ENCODE measurements around the gene MTCH1. TPM values are rescaled to one million over a fixed set of nuclear protein-coding genes. Genes with fewer than 3 reads are reported as not detected.

The MTCH1 gene
- total RNA-seq, 2 experiments from 2014 or later = 231 to 239 TPM

- no peak for TF ChIP-seq CTCF (IDR thresholded peaks at IDR 0.05)
- peaks cover 32% of the 10 kb centered on the region for H3K4me1 Mint-ChIP-seq (ENCODE audit: low read depth)
- peaks cover 61% of the 10 kb centered on the region for H3K36me3 Mint-ChIP-seq (ENCODE audit: low read depth)
- no peak for ATAC-seq (ENCODE audit: poor library complexity)
- ChIA-PET CTCF (no interaction called here), POLR2A (interaction anchor here (1.4 to 1.7 kb wide), 2 partner anchors 11 to 33 kb away, joined by 3 to 5 read pairs; no protein-coding TSS in a partner anchor)
- H3K27ac Mint-ChIP-seq = peak overlapping the region; percentile 85
- Histone ChIP-seq H3K4me3 (ENCODE audit: low read length) (no peak overlapping the region), H3K9me3 (ENCODE audit: control insufficient read depth in 1 of 2, insufficient read depth in 1 of 2, low read length in 2 of 2) (no peaks in the 10 kb centered on the region), H3K4me1 (ENCODE audit: insufficient read depth, low read length) (peaks cover 53% of the 10 kb centered on the region), H3K27me3 (ENCODE audit: control insufficient read depth in 1 of 2, insufficient read depth in 2 of 2, low read length in 2 of 2) (no peaks in the 10 kb centered on the region), H3K27ac (ENCODE audit: low read depth in 1 of 2, low read length in 2 of 2) (no peak overlapping the region), H3K36me3 (ENCODE audit: insufficient read depth, low read length) (peaks cover 57% of the 10 kb centered on the region)
- no peaks in the 10 kb centered on the region for H3K27me3 Mint-ChIP-seq
- intact Hi-C loops (cut with DNase I, micrococcal nuclease) = no loop called here
- no peak for DNase-seq
- H3K4me3 Mint-ChIP-seq = peak overlapping the region; percentile 31
- no peaks in the 10 kb centered on the region for H3K9me3 Mint-ChIP-seq
Measured at GRCh38 chr6:36980129-36980528, 5.9 kb downstream of the MTCH1 start.

DNA sequence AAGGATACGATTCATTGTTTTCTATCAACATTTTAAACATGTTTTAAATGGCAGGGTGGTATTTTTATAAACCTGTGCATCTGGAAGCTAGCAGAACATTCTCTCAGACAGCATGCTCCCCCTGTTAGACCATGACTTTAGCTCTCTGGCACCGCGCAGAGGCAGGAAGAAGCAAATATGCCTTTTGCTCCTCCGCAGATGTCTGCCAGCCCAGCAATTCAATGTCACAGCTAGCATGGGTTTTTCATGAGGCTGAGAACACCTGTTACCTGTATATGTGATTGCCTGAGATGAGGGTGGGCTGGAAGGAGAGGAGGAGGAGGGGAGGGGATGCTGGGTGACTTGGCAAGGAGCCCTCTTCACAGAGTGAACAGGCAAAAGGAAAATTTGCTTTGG lies 6.7 kb downstream of the MTCH1 start:
- peaks cover 32% of the 10 kb centered on the region for H3K4me1 Mint-ChIP-seq (ENCODE audit: low read depth)
- ATAC-seq (ENCODE audit: poor library complexity) (peak; percentile 90), DNase-seq (peak in 10 of 14 experiments; percentile 19 to 68 (median 42))
- peak overlapping the region; percentile 85 for H3K27ac Mint-ChIP-seq
- peaks cover 65% of the 10 kb centered on the region for H3K36me3 ChIP-seq (ENCODE audit: insufficient read depth, low read length)
- peak; percentile 58 for TF ChIP-seq CTCF (IDR thresholded peaks at IDR 0.05)
- peak overlapping the region; percentile 79 for H3K4me3 Mint-ChIP-seq
- H3K27me3 ChIP-seq (ENCODE audit: control insufficient read depth in 1 of 2, insufficient read depth in 2 of 2, low read length in 2 of 2) = no peaks in the 10 kb centered on the region
- no peaks in the 10 kb centered on the region for H3K27me3 Mint-ChIP-seq
- ChIA-PET CTCF (interaction anchor here (0.6 to 1.1 kb wide), 5 partner anchors 24 to 106 kb away, joined by 3 to 8 read pairs (median 3); partner anchors contain the start of gene C6orf89), POLR2A (interaction anchor here (0.7 to 1.7 kb wide), 6 partner anchors 16 to 193 kb away, joined by 3 to 6 read pairs (median 4); partner anchors contain the start of genes C6orf89 and PPIL1)
- H3K9me3 ChIP-seq (ENCODE audit: control insufficient read depth in 1 of 2, insufficient read depth in 1 of 2, low read length in 2 of 2) = no peaks in the 10 kb centered on the region
- H3K27ac ChIP-seq (ENCODE audit: low read depth in 1 of 2, low read length in 2 of 2) = no peak overlapping the region
- no peaks in the 10 kb centered on the region for H3K9me3 Mint-ChIP-seq
- H3K4me1 ChIP-seq (ENCODE audit: insufficient read depth, low read length) = peaks cover 46% of the 10 kb centered on the region
- H3K4me3 ChIP-seq (ENCODE audit: low read length) = no peak overlapping the region
- peaks cover 69% of the 10 kb centered on the region for H3K36me3 Mint-ChIP-seq (ENCODE audit: low read depth)
- intact Hi-C loops (cut with DNase I, micrococcal nuclease) = loop anchor here (1.0 to 5.0 kb wide), 5 partner anchors 38 to 95 kb away; partner anchors contain the start of gene C6orf89 (in 2 of the 2)

DNA sequence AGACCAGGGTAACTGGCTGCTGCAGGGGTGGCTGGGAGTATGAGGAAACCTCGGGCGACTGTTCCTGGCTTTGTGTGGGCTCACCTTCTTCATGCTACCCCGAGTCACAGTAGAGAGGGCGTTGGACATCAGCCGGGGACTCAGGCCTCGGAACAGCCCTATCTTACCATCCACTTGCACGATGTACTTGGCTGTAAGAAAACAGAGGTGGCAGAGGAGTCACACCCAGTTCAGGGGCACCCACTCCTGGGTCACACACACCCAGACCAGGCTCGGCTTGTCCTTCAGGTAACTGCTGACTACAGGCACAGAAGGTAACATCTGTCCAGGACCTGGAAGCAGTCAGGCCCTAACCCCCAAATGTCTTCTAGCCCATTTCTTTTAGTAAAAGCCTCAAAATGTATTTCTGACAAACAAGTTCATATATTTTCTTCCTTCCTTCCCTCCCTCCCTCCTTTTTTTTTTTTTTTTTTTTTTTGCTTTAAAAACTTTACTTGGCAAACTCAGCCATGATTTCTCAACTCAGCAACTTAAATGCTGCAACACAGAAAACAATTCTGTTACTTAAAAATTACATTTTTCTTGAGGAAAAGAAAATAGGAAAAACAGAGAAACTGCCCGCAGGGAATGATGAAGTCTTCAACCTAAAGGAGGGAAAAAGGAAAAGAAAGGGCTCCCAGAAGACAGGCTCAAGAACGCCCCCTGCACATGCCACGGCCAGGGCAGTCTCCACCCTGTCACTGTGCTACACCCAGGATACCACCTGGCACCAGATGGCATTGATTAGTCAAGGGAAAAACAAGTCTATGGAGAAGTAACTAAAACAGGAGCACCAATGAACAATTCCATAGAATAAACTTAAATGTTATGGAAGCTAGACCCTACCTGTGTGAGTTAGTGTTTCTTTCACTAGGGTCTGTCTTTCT lies 7.3 kb downstream of the MTCH1 start:
- peaks cover 76% of the 10 kb centered on the region for H3K36me3 Mint-ChIP-seq (ENCODE audit: low read depth)
- peaks cover 39% of the 10 kb centered on the region for H3K4me1 ChIP-seq (ENCODE audit: insufficient read depth, low read length)
- CTCF ChIA-PET = interaction anchor here (0.6 to 1.1 kb wide), 5 partner anchors 23 to 106 kb away, joined by 3 to 8 read pairs (median 3); partner anchors contain the start of gene C6orf89
- H3K9me3 ChIP-seq (ENCODE audit: control insufficient read depth in 1 of 2, insufficient read depth in 1 of 2, low read length in 2 of 2) = no peaks in the 10 kb centered on the region
- peak overlapping the region; percentile 85 for H3K27ac Mint-ChIP-seq
- no peaks in the 10 kb centered on the region for H3K27me3 ChIP-seq (ENCODE audit: control insufficient read depth in 1 of 2, insufficient read depth in 2 of 2, low read length in 2 of 2)
- POLR2A ChIA-PET = interaction anchor here (0.7 to 1.7 kb wide), 6 partner anchors 15 to 194 kb away, joined by 3 to 6 read pairs (median 4); partner anchors contain the start of genes C6orf89 and PPIL1
- H3K36me3 ChIP-seq (ENCODE audit: insufficient read depth, low read length) = peaks cover 71% of the 10 kb centered on the region
- no peak for TF ChIP-seq CTCF (IDR thresholded peaks at IDR 0.05)
- DNase-seq (no peak), ATAC-seq (ENCODE audit: poor library complexity) (no peak)
- intact Hi-C loops (cut with DNase I, micrococcal nuclease) = loop anchor here (1.0 to 5.0 kb wide), 5 partner anchors 39 to 94 kb away; partner anchors contain the start of gene C6orf89 (in 2 of the 2)
- peaks cover 32% of the 10 kb centered on the region for H3K4me1 Mint-ChIP-seq (ENCODE audit: low read depth)
- no peaks in the 10 kb centered on the region for H3K27me3 Mint-ChIP-seq
- no peak overlapping the region for H3K4me3 Mint-ChIP-seq
- no peak overlapping the region for H3K4me3 ChIP-seq (ENCODE audit: low read length)
- no peak overlapping the region for H3K27ac ChIP-seq (ENCODE audit: low read depth in 1 of 2, low read length in 2 of 2)
- no peaks in the 10 kb centered on the region for H3K9me3 Mint-ChIP-seq

Measured in CD4-positive, alpha-beta T cell (primary cell).